NCI-H1417 (cell line): ENCODE data around the gene ACOT7.
"Not testable (repeated sequence)": the region's sequence is repeated elsewhere in the genome, so short reads cannot be mapped to it uniquely, and the experiment has no call there.

Experiments
- DNase-seq, 3 experiments: peaks; one replicate each; lab custom pipeline; 2025; lab: John Stamatoyannopoulos, UW

Gene ACOT7

GRCh38 chr1:6233376-6233775 is 160.2 kb downstream of the ACOT7 start:
- DNase-seq: no peak

GRCh38 chr1:6225651-6226050 is 167.9 kb downstream of the ACOT7 start:
- DNase-seq: no peak

GRCh38 chr1:6224718-6225117 is 168.8 kb downstream of the ACOT7 start:
- DNase-seq: no peak

- no peak for DNase-seq
Observed at GRCh38 chr1:6223617-6224016, 169.9 kb downstream of the ACOT7 start.

- DNase-seq: no peak
Observed at GRCh38 chr1:6222636-6223035, 170.9 kb downstream of the ACOT7 start.

- peak in 1 of 3 experiments; percentile 49 for DNase-seq
Observed at GRCh38 chr1:6221210-6221784, 172.3 kb downstream of the ACOT7 start.

- no peak for DNase-seq
Observed at GRCh38 chr1:6220236-6220635, 173.3 kb downstream of the ACOT7 start.

- not testable (repeated sequence) for DNase-seq
Observed at GRCh38 chr1:6219641-6220040, 173.9 kb downstream of the ACOT7 start.

- peak in 1 of 3 experiments; percentile 63 for DNase-seq
Observed at GRCh38 chr1:6218375-6219164, 175.0 kb downstream of the ACOT7 start.
